IMR-90 (cell line): ENCODE data around the gene OR2T35. TPM values are rescaled to one million over a fixed set of nuclear protein-coding genes. Genes with fewer than 3 reads are reported as not detected.

Experiments
- ATAC-seq: fragments of 200-7000 bp; cut with Tn5 transposase; 2 replicates; pipeline ENCODE4 v1.9.1; 2020; ENCODE audit warnings: low read depth, mild to moderate bottlenecking, moderate library complexity
- BruUV-seq: library from RNA; stranded (reverse); fragments of 400-500 nt; replicated peaks from 2 replicates; lab custom pipeline; 2021; lab: Mats Ljungman, UMichigan
- CTCF ChIA-PET: fragments of 300-600 bp; formaldehyde crosslinking; extraction: SDS; loops from one replicate; lab custom pipeline; 2021; ENCODE audit warnings: antibody characterized with exemption; lab: Yijun Ruan, JAX
- POLR2A ChIA-PET: fragments of 300-600 bp; sonication (Branson Sonifier 250); formaldehyde crosslinking; loops from one replicate; lab custom pipeline; 2022; ENCODE audit warnings: antibody characterized with exemption; ENCODE audit not compliant: unreplicated experiment; lab: Charles Lee
- DNase-seq: peaks from one replicate; pipeline ENCODE4 v3.0.0; 2013
- H2AFZ ChIP-seq: replicated peaks from 2 replicates; pipeline ENCODE3; 2013; ENCODE audit warnings: low read length, mild to moderate bottlenecking; ENCODE audit not compliant: poor library complexity
- H2AK5ac ChIP-seq: 2 replicates; pipeline ENCODE4 v1.6.1; 2013; ENCODE audit warnings: low read depth, low read length, inconsistent platforms
- H2AK9ac ChIP-seq: replicated peaks from 2 replicates; pipeline ENCODE3; 2013; ENCODE audit warnings: mild to moderate bottlenecking, low read depth, low read length, moderate library complexity; ENCODE audit not compliant: poor library complexity
- H2BK120ac ChIP-seq: 2 replicates; pipeline ENCODE4 v1.6.1; 2013; ENCODE audit warnings: low read depth, low read length, inconsistent platforms
- H2BK15ac ChIP-seq: 3 replicates; pipeline ENCODE4 v1.6.1; 2013; ENCODE audit warnings: low read depth, low read length, inconsistent platforms
- H2BK20ac ChIP-seq: 2 replicates; pipeline ENCODE4 v1.6.1; 2013; ENCODE audit warnings: low read depth, mild to moderate bottlenecking, inconsistent platforms, low read length, moderate library complexity
- H2BK5ac ChIP-seq: 2 replicates; pipeline ENCODE4 v1.6.1; 2013; ENCODE audit warnings: mild to moderate bottlenecking, low read depth, low read length, inconsistent platforms; ENCODE audit not compliant: poor library complexity, severe bottlenecking
- H3K14ac ChIP-seq: replicated peaks from 2 replicates; pipeline ENCODE4 v1.6.1; 2013; ENCODE audit warnings: low read depth, low read length, inconsistent platforms
- H3K18ac ChIP-seq: 2 replicates; pipeline ENCODE4 v1.6.1; 2013; ENCODE audit warnings: low read depth, low read length, control low read depth
- H3K23ac ChIP-seq: 2 replicates; pipeline ENCODE4 v1.6.1; 2013; ENCODE audit warnings: low read depth, low read length, inconsistent platforms
- H3K27ac ChIP-seq: 2 replicates; pipeline ENCODE4 v1.5.1; 2013; ENCODE audit warnings: mild to moderate bottlenecking, control low read depth, low read length; ENCODE audit not compliant: insufficient read depth
- H3K27me3 ChIP-seq: 2 replicates; pipeline ENCODE4 v1.6.1; 2013; ENCODE audit warnings: low read length; ENCODE audit not compliant: control insufficient read depth, insufficient read depth
- H3K36me3 ChIP-seq: 2 replicates; pipeline ENCODE4 v1.6.1; 2013; ENCODE audit warnings: low read length, mixed read lengths; ENCODE audit not compliant: control insufficient read depth, insufficient read depth
- H3K4ac ChIP-seq: 2 replicates; pipeline ENCODE4 v1.6.1; 2013; ENCODE audit warnings: low read depth, low read length, inconsistent platforms
- H3K4me1 ChIP-seq: 2 replicates; pipeline ENCODE4 v1.6.1; 2013; ENCODE audit warnings: low read length, mixed read lengths; ENCODE audit not compliant: control insufficient read depth, insufficient read depth
- H3K4me2 ChIP-seq: 2 replicates; pipeline ENCODE4 v1.6.1; 2013; ENCODE audit warnings: low read depth, mild to moderate bottlenecking, control low read depth, low read length, moderate library complexity
- H3K4me3 ChIP-seq: 2 replicates; pipeline ENCODE4 v1.5.1; 2013; ENCODE audit warnings: low read depth, mild to moderate bottlenecking, control low read depth, low read length, moderate library complexity; ENCODE audit not compliant: insufficient read depth
- H3K56ac ChIP-seq: 2 replicates; pipeline ENCODE4 v1.6.1; 2013; ENCODE audit warnings: low read length, inconsistent platforms; ENCODE audit not compliant: insufficient read depth; ENCODE audit errors: extremely low read depth
- H3K79me1 ChIP-seq, 2 experiments: 2 replicates each; pipeline ENCODE4 v1.6.1; 2013; ENCODE audit warnings: low read length in 2 of 2, inconsistent platforms in 1 of 2, low read depth in 1 of 2
- H3K9ac ChIP-seq: 2 replicates; pipeline ENCODE4 v1.6.1; 2013; ENCODE audit warnings: low read depth, low read length, control low read depth
- H3K9me1 ChIP-seq: 2 replicates; pipeline ENCODE4 v1.6.1; 2013; ENCODE audit warnings: low read length, inconsistent platforms; ENCODE audit not compliant: insufficient read depth
- H3K9me3 ChIP-seq: 2 replicates; pipeline ENCODE4 v1.6.1; 2013; ENCODE audit warnings: low read length; ENCODE audit not compliant: control insufficient read depth, insufficient read depth
- H4K20me1 ChIP-seq: 2 replicates; pipeline ENCODE4 v1.6.1; 2013; ENCODE audit warnings: low read length, inconsistent platforms; ENCODE audit not compliant: insufficient read depth
- H4K5ac ChIP-seq: 2 replicates; pipeline ENCODE4 v1.6.1; 2013; ENCODE audit warnings: mild to moderate bottlenecking, low read depth, low read length, control low read depth
- H4K8ac ChIP-seq, 2 experiments: 2 replicates each; pipeline ENCODE4 v1.6.1; 2013; ENCODE audit warnings: low read depth in 2 of 2, low read length in 2 of 2, control low read depth in 1 of 2, inconsistent platforms in 1 of 2
- H4K91ac ChIP-seq: 2 replicates; pipeline ENCODE4 v1.6.1; 2013; ENCODE audit warnings: low read depth, low read length, inconsistent platforms; ENCODE audit not compliant: insufficient read depth
- BHLHE40 ChIP-seq: fragments of 150-350 bp; IDR thresholded peaks from 2 replicates; pipeline ENCODE4 v1.6.1; 2016; ENCODE audit warnings: mild to moderate bottlenecking, low read depth, low read length
- CEBPB ChIP-seq: IDR thresholded peaks from 2 replicates; pipeline ENCODE4 v1.6.1; 2012; ENCODE audit warnings: low read depth, low read length, improper control_type of control experiment
- CHD1 ChIP-seq: IDR thresholded peaks from 2 replicates; pipeline ENCODE4 v1.6.1; 2012; ENCODE audit warnings: low read depth, low read length, improper control_type of control experiment
- FOS ChIP-seq: fragments of 150-350 bp; IDR thresholded peaks from 2 replicates; pipeline ENCODE4 v1.6.1; 2016; ENCODE audit warnings: low read depth, low read length
- MAFK ChIP-seq: IDR thresholded peaks from 2 replicates; pipeline ENCODE4 v1.6.1; 2012; ENCODE audit warnings: low read depth, low read length, improper control_type of control experiment
- MAZ ChIP-seq: IDR thresholded peaks from 2 replicates; pipeline ENCODE4 v1.6.1; 2012; ENCODE audit warnings: low read depth, mild to moderate bottlenecking, low read length, improper control_type of control experiment, moderate library complexity, borderline replicate concordance
- MXI1 ChIP-seq: IDR thresholded peaks from 2 replicates; pipeline ENCODE4 v1.6.1; 2012; ENCODE audit warnings: low read depth, mild to moderate bottlenecking, low read length, moderate library complexity, borderline replicate concordance
- NFE2L2 ChIP-seq: fragments of 150-350 bp; IDR thresholded peaks from 2 replicates; pipeline ENCODE4 v1.6.1; 2016; ENCODE audit warnings: low read depth, mild to moderate bottlenecking, low read length
- POLR2A ChIP-seq: IDR thresholded peaks from 2 replicates; pipeline ENCODE4 v1.6.1; 2012; ENCODE audit warnings: mild to moderate bottlenecking, low read depth, low read length
- RAD21 ChIP-seq: IDR thresholded peaks from 2 replicates; pipeline ENCODE4 v1.6.1; 2012; ENCODE audit warnings: low read length, improper control_type of control experiment
- RCOR1 ChIP-seq: IDR thresholded peaks from 2 replicates; pipeline ENCODE4 v1.6.1; 2012; ENCODE audit warnings: mild to moderate bottlenecking, low read length, improper control_type of control experiment; ENCODE audit not compliant: insufficient replicate concordance
- RFX5 ChIP-seq: IDR thresholded peaks from 2 replicates; pipeline ENCODE4 v1.8.0; 2012; ENCODE audit warnings: low read depth, mild to moderate bottlenecking, low read length, moderate library complexity
- SMC3 ChIP-seq: fragments of 150-350 bp; IDR thresholded peaks from 2 replicates; pipeline ENCODE4 v1.6.1; 2016; ENCODE audit warnings: low read depth, mild to moderate bottlenecking, antibody characterized with exemption, low read length, moderate library complexity
- WGBS, 2 experiments: methylation state at CpG; one replicate each; pipeline versions ENCODE4 v1.1.5 to v1.1.7; 2013; ENCODE audit warnings: missing lambda C conversion rate in 2 of 2; ENCODE audit not compliant: insufficient read length in 1 of 2; ENCODE audit errors: extremely low coverage in 2 of 2; 5-methylcytosine and 5-hydroxymethylcytosine counted together
- dilution Hi-C: fragments of 300-500 bp; cut with HindIII; formaldehyde crosslinking; loops from one replicate; pipeline ENCODE4 v1.14.3; 2018; ENCODE audit warnings: low sequenced_read_pairs; ENCODE audit not compliant: unreplicated experiment
- in situ Hi-C: fragments of 300-500 bp; cut with MboI; formaldehyde crosslinking; loops from 3 replicates; pipeline ENCODE4 v1.14.3; 2019; ENCODE audit warnings: low sequenced_read_pairs, inconsistent platforms, mixed read lengths
- intact Hi-C: fragments of 100-400 bp; cut with micrococcal nuclease; formaldehyde crosslinking; loops from 2 replicates; pipeline ENCODE4 v1.10.0; 2022
- polyA plus RNA-seq, 3 experiments: library from polyadenylated mRNA; depleted of rRNA; stranded (reverse); fragments of >200 nt; gene quantifications; 2 replicates each; pipeline ENCODE4 v1.2.3, GENCODE V29; 2012; ENCODE audit warnings: low replicate concordance in 1 of 3
- total RNA-seq: library from RNA; depleted of rRNA; stranded (reverse); fragments of >200 nt; gene quantifications from 2 replicates; pipeline ENCODE4 v1.2.3, GENCODE V29; 2012
- TF ChIP-seq, protein P1 (sequence below): fragments of 150-350 bp; IDR thresholded peaks from 2 replicates; pipeline ENCODE4 v1.6.1; 2017; ENCODE audit warnings: mild to moderate bottlenecking, antibody characterized with exemption, low read length, low read depth
- TF ChIP-seq, protein P2 (sequence below): fragments of 150-350 bp; IDR thresholded peaks from 2 replicates; pipeline ENCODE4 v1.6.1; 2016; ENCODE audit warnings: low read depth, mild to moderate bottlenecking, low read length, moderate library complexity, borderline replicate concordance
- TF ChIP-seq, protein P3 (sequence below): conservative IDR thresholded peaks from 2 replicates; pipeline ENCODE4 v1.5.1; 2012; ENCODE audit warnings: mild to moderate bottlenecking, low read depth, low read length, improper control_type of control experiment

The OR2T35 gene
- total and polyA plus RNA-seq, 2 of the 4 experiments (the other 2 are of a cell fraction) = not detected

DNA sequence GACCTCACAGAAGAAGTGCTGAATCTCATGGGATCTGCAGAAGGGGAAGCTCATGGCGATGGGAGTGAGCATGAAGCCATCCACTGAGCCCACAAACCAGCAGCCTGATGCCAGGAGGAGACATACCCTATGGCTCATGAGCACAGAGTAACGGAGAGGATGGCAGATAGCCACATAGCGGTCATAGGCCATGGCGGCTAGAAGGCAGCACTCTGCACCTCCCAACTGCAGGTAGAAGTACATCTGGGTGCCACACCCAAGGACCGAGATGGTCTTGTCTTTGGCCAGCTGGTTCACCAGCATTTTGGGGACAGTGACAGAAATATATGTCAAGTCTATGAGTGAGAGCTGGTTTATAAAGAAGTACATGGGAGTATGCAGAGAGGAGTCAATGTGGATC is 51.9 kb downstream of the OR2T35 start:
- TF ChIP-seq, protein P1, sequence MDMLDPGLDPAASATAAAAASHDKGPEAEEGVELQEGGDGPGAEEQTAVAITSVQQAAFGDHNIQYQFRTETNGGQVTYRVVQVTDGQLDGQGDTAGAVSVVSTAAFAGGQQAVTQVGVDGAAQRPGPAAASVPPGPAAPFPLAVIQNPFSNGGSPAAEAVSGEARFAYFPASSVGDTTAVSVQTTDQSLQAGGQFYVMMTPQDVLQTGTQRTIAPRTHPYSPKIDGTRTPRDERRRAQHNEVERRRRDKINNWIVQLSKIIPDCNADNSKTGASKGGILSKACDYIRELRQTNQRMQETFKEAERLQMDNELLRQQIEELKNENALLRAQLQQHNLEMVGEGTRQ = no peak
- TF ChIP-seq MAZ = no peak
- TF ChIP-seq RAD21 = no peak
- TF ChIP-seq RFX5 = no peak
- no peak for TF ChIP-seq SMC3
- no peak for TF ChIP-seq CHD1
- no peak for TF ChIP-seq POLR2A
- TF ChIP-seq BHLHE40 = no peak
- no peak for TF ChIP-seq MXI1
- no peak for TF ChIP-seq RCOR1
- no peak for TF ChIP-seq FOS
- TF ChIP-seq, protein P2, sequence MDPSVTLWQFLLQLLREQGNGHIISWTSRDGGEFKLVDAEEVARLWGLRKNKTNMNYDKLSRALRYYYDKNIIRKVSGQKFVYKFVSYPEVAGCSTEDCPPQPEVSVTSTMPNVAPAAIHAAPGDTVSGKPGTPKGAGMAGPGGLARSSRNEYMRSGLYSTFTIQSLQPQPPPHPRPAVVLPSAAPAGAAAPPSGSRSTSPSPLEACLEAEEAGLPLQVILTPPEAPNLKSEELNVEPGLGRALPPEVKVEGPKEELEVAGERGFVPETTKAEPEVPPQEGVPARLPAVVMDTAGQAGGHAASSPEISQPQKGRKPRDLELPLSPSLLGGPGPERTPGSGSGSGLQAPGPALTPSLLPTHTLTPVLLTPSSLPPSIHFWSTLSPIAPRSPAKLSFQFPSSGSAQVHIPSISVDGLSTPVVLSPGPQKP = no peak
- TF ChIP-seq, protein P3, sequence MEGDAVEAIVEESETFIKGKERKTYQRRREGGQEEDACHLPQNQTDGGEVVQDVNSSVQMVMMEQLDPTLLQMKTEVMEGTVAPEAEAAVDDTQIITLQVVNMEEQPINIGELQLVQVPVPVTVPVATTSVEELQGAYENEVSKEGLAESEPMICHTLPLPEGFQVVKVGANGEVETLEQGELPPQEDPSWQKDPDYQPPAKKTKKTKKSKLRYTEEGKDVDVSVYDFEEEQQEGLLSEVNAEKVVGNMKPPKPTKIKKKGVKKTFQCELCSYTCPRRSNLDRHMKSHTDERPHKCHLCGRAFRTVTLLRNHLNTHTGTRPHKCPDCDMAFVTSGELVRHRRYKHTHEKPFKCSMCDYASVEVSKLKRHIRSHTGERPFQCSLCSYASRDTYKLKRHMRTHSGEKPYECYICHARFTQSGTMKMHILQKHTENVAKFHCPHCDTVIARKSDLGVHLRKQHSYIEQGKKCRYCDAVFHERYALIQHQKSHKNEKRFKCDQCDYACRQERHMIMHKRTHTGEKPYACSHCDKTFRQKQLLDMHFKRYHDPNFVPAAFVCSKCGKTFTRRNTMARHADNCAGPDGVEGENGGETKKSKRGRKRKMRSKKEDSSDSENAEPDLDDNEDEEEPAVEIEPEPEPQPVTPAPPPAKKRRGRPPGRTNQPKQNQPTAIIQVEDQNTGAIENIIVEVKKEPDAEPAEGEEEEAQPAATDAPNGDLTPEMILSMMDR = no peak
- no peak for TF ChIP-seq CEBPB
- no peak for TF ChIP-seq MAFK
- no peak for TF ChIP-seq NFE2L2
- no peak overlapping the region for H3K27ac ChIP-seq
- no peak overlapping the region for H2AK5ac ChIP-seq
- intact Hi-C loops (no loop called here), dilution Hi-C loops (no loop called here), in situ Hi-C loops (no loop called here)
- H3K4me1 ChIP-seq = no peaks in the 10 kb centered on the region
- no peak overlapping the region for H2BK15ac ChIP-seq
- H3K14ac ChIP-seq = no peak overlapping the region
- no peaks in the 10 kb centered on the region for H4K20me1 ChIP-seq
- no peak overlapping the region for H3K4ac ChIP-seq
- H3K27me3 ChIP-seq = no peaks in the 10 kb centered on the region
- no peaks in the 10 kb centered on the region for H3K79me1 ChIP-seq
- no peaks in the 10 kb centered on the region for H3K36me3 ChIP-seq
- no peak overlapping the region for H4K91ac ChIP-seq
- ChIA-PET CTCF (no interaction called here), POLR2A (no interaction called here)
- no peak overlapping the region for H3K9ac ChIP-seq
- no peak overlapping the region for H2AFZ ChIP-seq
- no peak overlapping the region for H2AK9ac ChIP-seq
- H4K8ac ChIP-seq = no peak overlapping the region
- no peak overlapping the region for H2BK20ac ChIP-seq
- no peak overlapping the region for H2BK120ac ChIP-seq
- no peaks in the 10 kb centered on the region for H3K9me1 ChIP-seq
- no peak overlapping the region for H2BK5ac ChIP-seq
- no peak overlapping the region for H3K4me3 ChIP-seq
- ATAC-seq = no peak
- H4K5ac ChIP-seq = no peak overlapping the region
- peaks cover 3% of the 10 kb centered on the region; the same call in 1 of the 2 replicates for H3K9me3 ChIP-seq
- no peak for DNase-seq
- no TSS peak for BruUV-seq
- no peak overlapping the region for H3K56ac ChIP-seq
- WGBS, 2 experiments = no CpG with 5 or more reads among the region's 5 CpGs
- H3K18ac ChIP-seq = no peak overlapping the region
- no peak overlapping the region for H3K4me2 ChIP-seq
- no peak overlapping the region for H3K23ac ChIP-seq
